GM10248 (cell line): Measurements from ENCODE around the gene BRINP3.

Experiments
- CTCF ChIA-PET: fragments of 300-600 bp; sonication (Branson Sonifier 250); formaldehyde crosslinking; extraction: SDS; loops from one replicate; lab custom pipeline; 2021; ENCODE audit warnings: antibody characterized with exemption; lab: Yijun Ruan, JAX
- POLR2A ChIA-PET: fragments of 350-650 bp; sonication (Branson Sonifier 250); formaldehyde crosslinking; extraction: SDS; loops from one replicate; lab custom pipeline; 2020; ENCODE audit warnings: antibody characterized with exemption; lab: Yijun Ruan, JAX
- DNase-seq: peaks from one replicate; pipeline ENCODE4 v3.0.0; 2012; ENCODE audit errors: extremely low spot score
- CTCF ChIP-seq: IDR thresholded peaks from 2 replicates; pipeline ENCODE4 v1.5.1; 2012; ENCODE audit warnings: mild to moderate bottlenecking, low read depth; ENCODE audit errors: extremely low read depth, missing control alignments, control extremely low read depth

The BRINP3 gene

GRCh38 chr1:190154744-190155143, 322.9 kb downstream of the BRINP3 start:
- CTCF ChIA-PET: no interaction called here
- TF ChIP-seq CTCF: no peak
- DNase-seq: no peak

GRCh38 chr1:190147616-190148015, 330.0 kb downstream of the BRINP3 start:
- ChIA-PET POLR2A (no interaction called here), CTCF (no interaction called here)
- no peak for TF ChIP-seq CTCF
- no peak for DNase-seq

More at GRCh38 chr1:190154744-190155143, 322.9 kb downstream of the BRINP3 start:
- POLR2A ChIA-PET: no interaction called here

- ChIA-PET POLR2A (no interaction called here), CTCF (no interaction called here)
- no peak for TF ChIP-seq CTCF
- DNase-seq: no peak
Measured at GRCh38 chr1:190144650-190145049, 333.0 kb downstream of the BRINP3 start.

- CTCF ChIA-PET: no interaction called here
- no peak for TF ChIP-seq CTCF
- POLR2A ChIA-PET: no interaction called here
- no peak for DNase-seq
Measured at GRCh38 chr1:190140644-190141043, 337.0 kb downstream of the BRINP3 start.

- ChIA-PET CTCF (no interaction called here), POLR2A (no interaction called here)
- DNase-seq: no peak
- no peak for TF ChIP-seq CTCF
Measured at GRCh38 chr1:190138702-190139101, 339.0 kb downstream of the BRINP3 start.

- no peak for TF ChIP-seq CTCF
- CTCF ChIA-PET: no interaction called here
- DNase-seq: no peak
- POLR2A ChIA-PET: no interaction called here
Measured at GRCh38 chr1:190138266-190138665, 339.4 kb downstream of the BRINP3 start.

- ChIA-PET POLR2A (no interaction called here), CTCF (no interaction called here)
- DNase-seq: no peak
- no peak for TF ChIP-seq CTCF
Measured at GRCh38 chr1:190129366-190129765, 348.3 kb downstream of the BRINP3 start.
